K562 (cell line): ENCODE data around the gene TFE3. TPM values are rescaled to one million over a fixed set of nuclear protein-coding genes. Genes with fewer than 3 reads are reported as not detected.

Experiments used
- ATAC-seq: fragments of 200-7000 bp; cut with Tn5 transposase; 3 replicates; pipeline ENCODE4 v1.9.1; 2020; ENCODE audit warnings: moderate library complexity
- BruUV-seq: library from RNA; stranded (reverse); fragments of 400-500 nt; replicated peaks from 2 replicates; lab custom pipeline; 2021; lab: Mats Ljungman, UMichigan
- CTCF ChIA-PET: fragments of 300-600 bp; formaldehyde crosslinking; extraction: SDS; loops from one replicate; lab custom pipeline; 2021; ENCODE audit warnings: low intra/inter-chr PET ratio; lab: Yijun Ruan, JAX
- POLR2A ChIA-PET: fragments of 300-600, 350-650 bp; sonication (Branson Sonifier 250); formaldehyde crosslinking; extraction: SDS; loops from one replicate; lab custom pipeline; 2021; ENCODE audit warnings: antibody characterized with exemption, inconsistent platforms; lab: Yijun Ruan, JAX
- DNase-seq, 4 experiments: peaks; one replicate each; pipeline versions ENCODE4 v3.0.0 to v3.0.0-alpha.2; 2011 to 2018; ENCODE audit warnings: low spot score in 3 of 4, mixed read lengths in 3 of 4; ENCODE audit errors: extremely low read depth in 1 of 4
- FAIRE-seq: peaks from 2 replicates; lab custom pipeline; 2011; peaks lifted over from hg19 to GRCh38; lab: Jason Lieb, UNC
- H2AFZ ChIP-seq: 2 replicates; pipeline ENCODE4 v1.6.0; 2011; ENCODE audit warnings: low read depth, low read length, control low read depth, inconsistent platforms
- H3K27ac ChIP-seq: fragments of 200-600 bp; 3 replicates; pipeline ENCODE4 v1.8.0; 2011; ENCODE audit warnings: low read depth, mild to moderate bottlenecking, control low read depth, inconsistent platforms, low read length, moderate library complexity, mixed read lengths; ENCODE audit errors: extremely low read depth
- H3K27me3 ChIP-seq, 2 experiments: fragments of 300-600 bp in 1 of 2; 2 replicates in 1 of 2; 3 replicates in 1 of 2; pipeline versions ENCODE4 v1.6.0 to v1.8.0; 2011; ENCODE audit warnings: inconsistent platforms in 2 of 2, low read length in 2 of 2, mild to moderate bottlenecking in 1 of 2, mixed read lengths in 1 of 2, moderate library complexity in 1 of 2; ENCODE audit not compliant: control insufficient read depth in 2 of 2, insufficient read depth in 2 of 2
- H3K36me3 ChIP-seq: fragments of 300-600 bp; 3 replicates; pipeline ENCODE4 v1.8.0; 2011; ENCODE audit warnings: mild to moderate bottlenecking, low read length, inconsistent platforms; ENCODE audit not compliant: control insufficient read depth, insufficient read depth
- H3K4me1 ChIP-seq, 2 experiments: fragments of 200-600 bp in 1 of 2; replicated peaks in 1 of 2; 2 replicates in 1 of 2; 3 replicates in 1 of 2; pipeline versions ENCODE4 v1.5.1 to v1.8.0; 2011; ENCODE audit warnings: inconsistent platforms in 2 of 2, low read length in 2 of 2, mild to moderate bottlenecking in 1 of 2, mixed read lengths in 1 of 2, moderate library complexity in 1 of 2; ENCODE audit not compliant: control insufficient read depth in 2 of 2, insufficient read depth in 2 of 2
- H3K4me2 ChIP-seq: 2 replicates; pipeline ENCODE4 v1.6.1; 2011; ENCODE audit warnings: low read length, control low read depth, inconsistent platforms, mixed read lengths; ENCODE audit not compliant: insufficient read depth
- H3K4me3 ChIP-seq: fragments of 200-600 bp; sonication (generic), shearing (Covaris generic); 2 replicates; pipeline ENCODE4 v1.5.1; 2016; ENCODE audit warnings: control low read depth, inconsistent platforms
- H3K79me2 ChIP-seq: fragments of 200-600 bp; 3 replicates; pipeline ENCODE4 v1.8.0; 2011; ENCODE audit warnings: low read length, inconsistent platforms; ENCODE audit not compliant: control insufficient read depth, insufficient read depth
- H3K9ac ChIP-seq, 2 experiments: 2 replicates each; pipeline versions ENCODE4 v1.6.0 to v1.6.1; 2011; ENCODE audit warnings: low read depth in 2 of 2, low read length in 2 of 2, control low read depth in 1 of 2, inconsistent platforms in 1 of 2, mild to moderate bottlenecking in 1 of 2, mixed read lengths in 1 of 2; ENCODE audit not compliant: insufficient read depth in 1 of 2
- H3K9me1 ChIP-seq: one replicate; pipeline ENCODE4 v1.6.0; 2011; ENCODE audit warnings: inconsistent platforms, mild to moderate bottlenecking, low read length, moderate library complexity; ENCODE audit not compliant: control insufficient read depth, insufficient read depth
- H3K9me3 ChIP-seq: replicated peaks from 2 replicates; pipeline ENCODE4 v1.5.1; 2011; ENCODE audit warnings: low read depth, low read length, inconsistent platforms; ENCODE audit not compliant: control insufficient read depth, insufficient read depth
- H4K20me1 ChIP-seq: replicated peaks from 2 replicates; pipeline ENCODE4 v1.6.1; 2011; ENCODE audit warnings: low read length, inconsistent platforms, mixed read lengths; ENCODE audit not compliant: control insufficient read depth, insufficient read depth
- ATF4 ChIP-seq: fragments of 450-650 bp; formaldehyde crosslinking; IDR thresholded peaks from 2 replicates; pipeline ENCODE4 v1.4.0; 2022; ENCODE audit warnings: mild to moderate bottlenecking, moderate library complexity
- BRD4 ChIP-seq: fragments of 200-600 bp; sonication (generic); IDR thresholded peaks from 2 replicates; pipeline ENCODE4 v1.6.1; 2017; ENCODE audit warnings: inconsistent platforms
- DACH1 ChIP-seq: fragments of 450-650 bp; IDR thresholded peaks from 2 replicates; pipeline ENCODE4 v1.6.1; 2018; ENCODE audit not compliant: partially characterized antibody
- ELF4 ChIP-seq: fragments of 450-650 bp; formaldehyde crosslinking; IDR thresholded peaks from 2 replicates; pipeline ENCODE4 v1.4.0; 2022; ENCODE audit warnings: missing genetic modification characterization
- ESRRB ChIP-seq: fragments of 250-450 bp; sonication (Bioruptor Pico); IDR thresholded peaks from 2 replicates; pipeline ENCODE4 v1.5.0; 2020; ENCODE audit warnings: mild to moderate bottlenecking, moderate library complexity, borderline replicate concordance
- HNRNPL ChIP-seq: fragments of 200-400 bp; formaldehyde crosslinking; IDR thresholded peaks from 2 replicates; pipeline ENCODE4 v1.6.1; 2017; ENCODE audit warnings: low read depth, mild to moderate bottlenecking, low read length
- HOMEZ ChIP-seq: fragments of 250-450 bp; sonication (Bioruptor Pico); IDR thresholded peaks from 2 replicates; pipeline ENCODE4 v1.4.0; 2020; ENCODE audit warnings: mild to moderate bottlenecking, moderate library complexity
- KLF13 ChIP-seq: fragments of 450-650 bp; IDR thresholded peaks from 2 replicates; pipeline ENCODE4 v1.6.1; 2016; ENCODE audit warnings: missing genetic modification characterization, low read depth, mild to moderate bottlenecking, missing compliant biosample characterization, moderate library complexity, borderline replicate concordance
- NFE2 ChIP-seq: IDR thresholded peaks from 2 replicates; pipeline ENCODE4 v1.6.1; 2014; ENCODE audit warnings: antibody characterized with exemption, low read depth
- PURB ChIP-seq: sonication (generic); formaldehyde crosslinking; IDR thresholded peaks from 2 replicates; pipeline ENCODE4 v1.9.0; 2021; ENCODE audit warnings: low read depth, mild to moderate bottlenecking, missing genetic modification reagents
- RBM25 ChIP-seq: fragments of 200-400 bp; formaldehyde crosslinking; IDR thresholded peaks from 2 replicates; pipeline ENCODE4 v1.6.1; 2018; ENCODE audit warnings: low read length, low read depth, moderate library complexity; ENCODE audit not compliant: severe bottlenecking
- RBM34 ChIP-seq: fragments of 200-400 bp; formaldehyde crosslinking; IDR thresholded peaks from 2 replicates; pipeline ENCODE4 v1.6.1; 2018; ENCODE audit warnings: low read length, borderline replicate concordance; ENCODE audit not compliant: insufficient read depth
- SAFB ChIP-seq: fragments of 200-400 bp; formaldehyde crosslinking; IDR thresholded peaks from 2 replicates; pipeline ENCODE4 v1.6.1; 2017; ENCODE audit warnings: low read depth, low read length, borderline replicate concordance
- STAT5B ChIP-seq: fragments of 250-450 bp; sonication (Bioruptor Pico); IDR thresholded peaks from 2 replicates; pipeline ENCODE4 v1.8.0; 2021; ENCODE audit warnings: mild to moderate bottlenecking, inconsistent platforms
- TCF7L2 ChIP-seq: fragments of 150-350 bp; IDR thresholded peaks from 2 replicates; pipeline ENCODE4 v1.6.1; 2016; ENCODE audit warnings: low read depth, mild to moderate bottlenecking, low read length, moderate library complexity
- XRCC5 ChIP-seq: fragments of 200-400 bp; formaldehyde crosslinking; IDR thresholded peaks from 2 replicates; pipeline ENCODE4 v1.6.1; 2017; ENCODE audit warnings: low read depth, mild to moderate bottlenecking, low read length
- ZNF232 ChIP-seq: sonication (generic); formaldehyde crosslinking; IDR thresholded peaks from 2 replicates; pipeline ENCODE4 v1.8.0; 2022; ENCODE audit warnings: mild to moderate bottlenecking, missing genetic modification reagents
- ZNF274 ChIP-seq: IDR thresholded peaks from 2 replicates; pipeline ENCODE4 v1.6.1; 2011; ENCODE audit warnings: low read depth, mild to moderate bottlenecking, low read length, moderate library complexity, borderline replicate concordance
- WGBS: fragments of 100-300 bp; shearing (Covaris generic); methylation state at CpG from one replicate; pipeline ENCODE4 v1.1.6; 2016; ENCODE audit warnings: low coverage, mixed read lengths; ENCODE audit not compliant: insufficient coverage; ENCODE audit errors: missing lambda C conversion rate; 5-methylcytosine and 5-hydroxymethylcytosine counted together
- in situ Hi-C: fragments of 300-500 bp; cut with MboI; formaldehyde crosslinking; loops from 4 replicates; pipeline ENCODE4 v1.15.0; 2018; ENCODE audit warnings: inconsistent platforms, mixed read lengths
- intact Hi-C: fragments of 100-400 bp; cut with micrococcal nuclease; formaldehyde crosslinking; loops from 2 replicates; pipeline ENCODE4 v1.14.2; 2022
- polyA plus RNA-seq, 8 experiments: library from polyadenylated mRNA; depleted of rRNA in 4 of 8; stranded (reverse) in 5 of 8; unstranded in 3 of 8; fragments of >200 nt; fragmentation: Nextera tagmentation in 2 of 8; fragmentation: Illumina TruSeq in 1 of 8; extraction: Ambion mirVana in 2 of 8; extraction: Trizol in 1 of 8; gene quantifications; 2 replicates each; pipeline versions ENCODE4 v1.2.1 to v1.2.3, GENCODE V29; 2011 to 2014; ENCODE audit warnings: inconsistent platforms in 1 of 8, missing spikeins in 1 of 8
- total RNA-seq, 7 experiments: library from RNA; depleted of rRNA in 6 of 7; stranded (reverse); fragments of >200 nt in 6 of 7; fragmentation: Illumina TruSeq in 2 of 7; extraction: Trizol in 2 of 7; gene quantifications; 2 replicates each; pipeline versions ENCODE4 v1.2.1 to v1.2.3, GENCODE V29; 2011 to 2021; ENCODE audit warnings: low replicate concordance in 1 of 7
- TF ChIP-seq, protein P1 (sequence below): fragments of 250-450 bp; sonication (Bioruptor Pico); IDR thresholded peaks from 2 replicates; pipeline ENCODE4 v1.5.0; 2020; ENCODE audit warnings: mild to moderate bottlenecking

The TFE3 gene
- total and polyA plus RNA-seq, 9 of the 15 experiments (the other 6 are each of a cell fraction or from before 2014, with no cell fraction given), result 1.9 to 20.3 (median 11.9) TPM

- TF ChIP-seq ATF4 (CRISPR knock-in tag) (no peak), ZNF274 (no peak), NFE2 (no peak), HOMEZ (no peak), ESRRB (CRISPR knock-in tag) (no peak), BRD4 (no peak)
- TF ChIP-seq, all 486 proteins: peak for 0
These were observed 45.3 kb downstream of the TFE3 start (continued) for GRCh38 chrX:48997865-48998264.

GRCh38 chrX:48997455-48997854 lies 45.7 kb downstream of the TFE3 start:
- ATAC-seq (no peak), FAIRE-seq (no peak), DNase-seq (no peak)
- Histone ChIP-seq H3K4me3 (no peak overlapping the region), H3K79me2 (peaks cover 18% of the 10 kb centered on the region), H3K9me1 (no peaks in the 10 kb centered on the region), H3K4me2 (no peak overlapping the region), H4K20me1 (no peaks in the 10 kb centered on the region), H3K36me3 (peaks cover 48% of the 10 kb centered on the region; the same call in 2 of the 3 replicates), H2AFZ (no peak overlapping the region), H3K27ac (no peak overlapping the region), H3K4me1 (peaks cover 0 to 3% of the 10 kb centered on the region in 2 experiments; a peak in 2 of 5 replicates), H3K27me3 (no peaks in the 10 kb centered on the region), H3K9ac (no peak overlapping the region), H3K9me3 (no peaks in the 10 kb centered on the region)
- no TSS peak for BruUV-seq
- ChIA-PET POLR2A (no interaction called here), CTCF (no interaction called here)
- intact Hi-C loops (no loop called here), in situ Hi-C loops (no loop called here)
- WGBS, result 80% methylated on average over 1 of the region's 3 CpGs
- no peak for TF ChIP-seq ELF4
- TF ChIP-seq, protein P1, sequence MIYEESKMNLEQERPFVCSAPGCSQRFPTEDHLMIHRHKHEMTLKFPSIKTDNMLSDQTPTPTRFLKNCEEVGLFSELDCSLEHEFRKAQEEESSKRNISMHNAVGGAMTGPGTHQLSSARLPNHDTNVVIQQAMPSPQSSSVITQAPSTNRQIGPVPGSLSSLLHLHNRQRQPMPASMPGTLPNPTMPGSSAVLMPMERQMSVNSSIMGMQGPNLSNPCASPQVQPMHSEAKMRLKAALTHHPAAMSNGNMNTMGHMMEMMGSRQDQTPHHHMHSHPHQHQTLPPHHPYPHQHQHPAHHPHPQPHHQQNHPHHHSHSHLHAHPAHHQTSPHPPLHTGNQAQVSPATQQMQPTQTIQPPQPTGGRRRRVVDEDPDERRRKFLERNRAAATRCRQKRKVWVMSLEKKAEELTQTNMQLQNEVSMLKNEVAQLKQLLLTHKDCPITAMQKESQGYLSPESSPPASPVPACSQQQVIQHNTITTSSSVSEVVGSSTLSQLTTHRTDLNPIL (CRISPR knock-in tag), result no peak
- TF ChIP-seq RBM25, result no peak
- no peak for TF ChIP-seq KLF13 (tag)
- TF ChIP-seq HNRNPL, result no peak
- no peak for TF ChIP-seq SAFB
- TF ChIP-seq DACH1, result no peak
- TF ChIP-seq TCF7L2, result no peak
- TF ChIP-seq ZNF232, result no peak
- TF ChIP-seq PURB, result no peak
- TF ChIP-seq STAT5B (CRISPR knock-in tag), result no peak
- TF ChIP-seq XRCC5, result no peak
- TF ChIP-seq RBM34, result no peak
